Sigmoid colon (tissue), 7 donors: ENCODE results near the gene TRIM6. TPM values are rescaled to one million over a fixed set of nuclear protein-coding genes. Genes with fewer than 3 reads are reported as not detected.

ENCODE experiments used
- DNase-seq: peaks from one replicate; pipeline ENCODE4 v3.0.0-alpha.2; 2019
- H3K27ac ChIP-seq, 4 donors: fragments of 200-600 bp; sonication (generic); one replicate each; pipeline ENCODE4 v1.5.1; 2016 to 2019; ENCODE audit warnings: mild to moderate bottlenecking in 1 of 4
- H3K27me3 ChIP-seq, 3 donors: fragments of 200-600 bp; sonication (generic); one replicate each; pipeline ENCODE4 v1.5.1; 2019; ENCODE audit warnings: mild to moderate bottlenecking in 1 of 3
- H3K36me3 ChIP-seq, 4 donors: fragments of 200-600 bp; sonication (generic); one replicate each; pipeline ENCODE4 v1.5.1; 2016 to 2019
- H3K4me1 ChIP-seq, 4 donors: fragments of 200-600 bp; sonication (generic); one replicate each; pipeline ENCODE4 v1.5.1; 2017 to 2019
- H3K4me3 ChIP-seq, 4 donors: fragments of 200-600 bp; sonication (generic); one replicate each; pipeline ENCODE4 v1.5.1; 2017 to 2019; ENCODE audit warnings: mild to moderate bottlenecking in 2 of 4, moderate library complexity in 1 of 4
- H3K9me3 ChIP-seq, 4 donors: fragments of 200-600 bp in 3 of 4; sonication (generic) in 3 of 4; one replicate each; pipeline versions ENCODE4 v1.5.1 to v1.6.1; 2013 to 2019
- EP300 ChIP-seq, 4 donors: sonication (generic); formaldehyde crosslinking; IDR thresholded peaks; one replicate each; pipeline ENCODE4 v1.6.1; 2017; ENCODE audit warnings: antibody characterized with exemption in 4 of 4
- POLR2A ChIP-seq, 2 donors: fragments of 450-650 bp; IDR thresholded peaks; one replicate each; pipeline ENCODE4 v1.6.1; 2016; ENCODE audit warnings: antibody characterized with exemption in 2 of 2, mild to moderate bottlenecking in 2 of 2, moderate library complexity in 2 of 2
- POLR2AphosphoS5 ChIP-seq, 4 donors: sonication (generic); formaldehyde crosslinking; IDR thresholded peaks; one replicate each; pipeline ENCODE4 v1.6.1; 2017; ENCODE audit warnings: antibody characterized with exemption in 4 of 4
- WGBS, 2 donors: extraction: QIAGEN DNeasy Blood & Tissue Kit; methylation state at CpG; one replicate each; pipeline ENCODE4 v1.1.7; 2013; 5-methylcytosine and 5-hydroxymethylcytosine counted together
- intact Hi-C: fragments of 100-400 bp; cut with DNase I; formaldehyde crosslinking; loops from one replicate; pipeline ENCODE4 v1.15.1; 2023
- polyA plus RNA-seq, 3 donors: library from polyadenylated mRNA; stranded (reverse); fragments of 200-250 nt; gene quantifications; one replicate each; pipeline ENCODE4 v1.2.3, GENCODE V29; 2013
- total RNA-seq, 4 donors: library from RNA; depleted of rRNA; stranded (reverse); fragments of >200 nt; gene quantifications; one replicate each; pipeline ENCODE4 v1.1.0, GENCODE V29; 2016
- TF ChIP-seq, protein P1 (sequence below), 4 experiments: fragments of 450-650 bp in 3 of 4; fragments of 200-600 bp in 1 of 4; IDR thresholded peaks; one replicate each; pipeline ENCODE4 v1.5.1; 2016 to 2019; ENCODE audit warnings: antibody characterized with exemption in 4 of 4, mild to moderate bottlenecking in 3 of 4, moderate library complexity in 2 of 4
- donor health status: healthy with polysubstance abuse.
- donor health status: Bipolar disorder and iron deficiency.
- donor health status: healthy.

The TRIM6 gene
- total and polyA plus RNA-seq, 7 donors = 0.60 to 5.5 (median 3.5) TPM

DNA sequence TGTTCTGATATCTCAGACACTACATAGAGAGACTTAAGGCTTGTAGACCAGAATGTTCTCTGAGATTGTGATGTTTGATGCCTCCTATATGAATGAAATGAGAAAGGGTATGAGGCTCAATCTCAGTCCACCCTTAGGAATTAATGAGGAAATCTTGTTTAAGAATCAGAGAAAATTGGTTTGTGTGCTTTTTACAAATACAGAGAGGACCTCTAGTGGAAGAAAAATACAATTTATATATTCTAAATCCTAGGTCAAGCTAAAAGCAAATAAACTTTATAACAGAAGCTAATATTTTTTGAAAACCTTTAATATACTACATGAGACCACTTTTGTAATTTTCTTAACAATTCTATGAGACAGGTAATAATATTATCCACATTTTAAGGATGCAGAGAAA, 43.1 kb upstream of the TRIM6 start:
- H3K36me3 ChIP-seq = no peaks in the 10 kb centered on the region
- no peak overlapping the region for H3K27ac ChIP-seq
- no peak overlapping the region for H3K4me3 ChIP-seq
- no peak for DNase-seq
- TF ChIP-seq, protein P1, sequence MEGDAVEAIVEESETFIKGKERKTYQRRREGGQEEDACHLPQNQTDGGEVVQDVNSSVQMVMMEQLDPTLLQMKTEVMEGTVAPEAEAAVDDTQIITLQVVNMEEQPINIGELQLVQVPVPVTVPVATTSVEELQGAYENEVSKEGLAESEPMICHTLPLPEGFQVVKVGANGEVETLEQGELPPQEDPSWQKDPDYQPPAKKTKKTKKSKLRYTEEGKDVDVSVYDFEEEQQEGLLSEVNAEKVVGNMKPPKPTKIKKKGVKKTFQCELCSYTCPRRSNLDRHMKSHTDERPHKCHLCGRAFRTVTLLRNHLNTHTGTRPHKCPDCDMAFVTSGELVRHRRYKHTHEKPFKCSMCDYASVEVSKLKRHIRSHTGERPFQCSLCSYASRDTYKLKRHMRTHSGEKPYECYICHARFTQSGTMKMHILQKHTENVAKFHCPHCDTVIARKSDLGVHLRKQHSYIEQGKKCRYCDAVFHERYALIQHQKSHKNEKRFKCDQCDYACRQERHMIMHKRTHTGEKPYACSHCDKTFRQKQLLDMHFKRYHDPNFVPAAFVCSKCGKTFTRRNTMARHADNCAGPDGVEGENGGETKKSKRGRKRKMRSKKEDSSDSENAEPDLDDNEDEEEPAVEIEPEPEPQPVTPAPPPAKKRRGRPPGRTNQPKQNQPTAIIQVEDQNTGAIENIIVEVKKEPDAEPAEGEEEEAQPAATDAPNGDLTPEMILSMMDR (IDR thresholded peaks at IDR 0.05) = no peak
- no peak for TF ChIP-seq POLR2A (IDR thresholded peaks at IDR 0.05)
- TF ChIP-seq EP300 (IDR thresholded peaks at IDR 0.05) = no peak
- TF ChIP-seq POLR2AphosphoS5 (IDR thresholded peaks at IDR 0.05) = no peak
- H3K9me3 ChIP-seq = no peaks in the 10 kb centered on the region
- no peaks in the 10 kb centered on the region for H3K27me3 ChIP-seq
- intact Hi-C loops = no loop called here
- H3K4me1 ChIP-seq = no peaks in the 10 kb centered on the region

DNA sequence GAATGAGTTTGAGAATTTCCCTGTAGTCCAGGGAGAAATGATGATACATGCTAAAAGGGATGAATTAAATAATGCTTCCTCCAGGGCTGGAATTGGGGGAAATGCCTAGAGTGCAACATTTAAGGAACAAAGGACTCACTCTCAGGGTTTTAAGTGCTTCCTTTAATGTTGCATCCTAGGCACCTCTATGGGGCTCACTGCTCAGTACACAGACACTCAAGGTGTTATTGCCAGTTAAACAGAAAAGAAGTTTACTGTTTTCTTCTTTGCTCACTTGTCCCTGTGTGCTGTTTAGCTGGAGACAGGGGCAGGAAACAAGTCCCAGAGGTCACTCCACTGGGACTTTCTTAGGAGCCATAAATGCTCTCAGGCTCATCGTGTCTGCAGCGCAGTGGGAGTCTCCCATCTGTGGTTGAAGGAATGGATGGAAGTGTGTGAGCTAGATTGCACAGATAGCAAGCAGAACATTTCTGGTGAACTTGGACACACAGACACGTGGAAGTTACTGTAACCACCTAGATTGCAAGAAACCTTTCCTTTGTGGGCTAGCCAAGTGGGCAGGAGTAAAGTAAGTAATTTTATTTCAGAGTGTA, 39.7 kb upstream of the TRIM6 start:
- no peaks in the 10 kb centered on the region for H3K27me3 ChIP-seq

DNA sequence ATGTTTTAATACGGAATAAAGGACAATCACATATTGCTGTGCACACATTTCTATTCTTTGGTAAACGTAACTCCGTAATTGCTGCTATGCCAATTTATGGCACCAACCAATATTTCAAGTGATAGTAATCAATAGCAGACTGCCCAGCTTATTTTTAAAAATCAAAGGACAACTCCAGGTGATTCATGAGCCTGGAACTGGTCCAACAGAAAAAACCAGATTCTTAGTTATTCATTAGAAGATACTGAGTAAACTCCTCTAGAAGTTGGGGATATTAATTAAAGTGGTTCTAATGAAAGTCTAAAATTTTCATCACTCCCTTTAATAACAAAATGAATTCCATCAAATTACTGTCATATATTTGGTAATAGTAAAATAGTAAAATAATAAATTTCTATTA, 38.7 kb upstream of the TRIM6 start:
- WGBS, 2 donors = 32 to 52% methylated on average over 3 of the region's 3 CpGs
- Histone ChIP-seq H3K4me3 (no peak overlapping the region), H3K4me1 (no peaks in the 10 kb centered on the region), H3K27ac (no peak overlapping the region), H3K36me3 (no peaks in the 10 kb centered on the region), H3K27me3 (no peaks in the 10 kb centered on the region), H3K9me3 (no peaks in the 10 kb centered on the region)
- no peak for TF ChIP-seq EP300 (IDR thresholded peaks at IDR 0.05)
- TF ChIP-seq, protein P1 (IDR thresholded peaks at IDR 0.05) = no peak
- TF ChIP-seq POLR2A (IDR thresholded peaks at IDR 0.05) = no peak
- no peak for TF ChIP-seq POLR2AphosphoS5 (IDR thresholded peaks at IDR 0.05)
- DNase-seq = no peak
- intact Hi-C loops = no loop called here

More for the DNA sequence above, 39.7 kb upstream of the TRIM6 start:
- no peak overlapping the region for H3K27ac ChIP-seq
- 30 to 55% methylated on average over 3 of the region's 3 CpGs for WGBS, 2 donors
- TF ChIP-seq, protein P1 (IDR thresholded peaks at IDR 0.05) = no peak
- TF ChIP-seq POLR2AphosphoS5 (IDR thresholded peaks at IDR 0.05) = no peak
- TF ChIP-seq POLR2A (IDR thresholded peaks at IDR 0.05) = no peak
- TF ChIP-seq EP300 (IDR thresholded peaks at IDR 0.05) = no peak
- DNase-seq = no peak
- no peak overlapping the region for H3K4me3 ChIP-seq
- no peaks in the 10 kb centered on the region for H3K9me3 ChIP-seq
- no peaks in the 10 kb centered on the region for H3K4me1 ChIP-seq
- intact Hi-C loops = no loop called here
- H3K36me3 ChIP-seq = no peaks in the 10 kb centered on the region

DNA sequence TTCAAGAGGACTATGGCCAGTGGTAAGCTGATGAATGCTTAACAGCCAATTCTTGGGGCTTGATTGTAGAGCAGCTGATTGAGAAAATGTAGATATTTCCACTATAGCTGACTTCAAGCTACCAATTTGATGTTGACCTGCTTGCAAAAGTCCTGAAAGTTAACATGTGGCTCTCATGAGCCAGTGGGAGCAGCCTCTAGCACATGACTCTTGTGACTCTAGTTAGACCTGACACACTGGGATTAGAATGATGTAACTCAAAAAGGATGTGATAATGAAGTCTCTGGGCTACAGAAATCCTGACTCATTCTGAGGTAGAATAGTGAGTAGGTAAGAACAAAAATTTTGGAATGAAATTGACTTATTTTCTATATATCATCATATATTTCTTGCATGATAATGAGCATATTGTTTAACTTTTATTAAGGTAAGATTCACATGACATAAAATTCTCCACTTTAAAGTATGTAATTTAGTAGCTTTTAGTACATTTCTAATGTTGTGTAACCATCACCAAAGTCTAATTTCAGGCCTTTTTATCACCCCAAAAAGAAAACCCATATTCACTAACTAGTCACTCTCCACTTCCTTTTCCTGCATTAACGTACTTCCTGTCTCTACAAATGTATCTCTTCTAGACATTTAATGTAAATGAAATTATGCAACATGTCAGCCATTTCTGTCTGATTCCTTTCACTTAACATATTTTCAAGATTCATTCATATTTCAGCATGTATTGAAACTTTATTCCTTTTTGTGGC, 32.0 kb upstream of the TRIM6 start:
- Histone ChIP-seq H3K4me1 (no peaks in the 10 kb centered on the region), H3K27me3 (no peaks in the 10 kb centered on the region), H3K4me3 (no peak overlapping the region), H3K27ac (no peak overlapping the region), H3K36me3 (no peaks in the 10 kb centered on the region), H3K9me3 (no peaks in the 10 kb centered on the region)
- WGBS, 2 donors = 52 to 77% methylated on average over 1 of the region's 1 CpG
- TF ChIP-seq EP300 (IDR thresholded peaks at IDR 0.05) (no peak), POLR2AphosphoS5 (IDR thresholded peaks at IDR 0.05) (no peak), POLR2A (IDR thresholded peaks at IDR 0.05) (no peak)
- TF ChIP-seq, protein P1 (IDR thresholded peaks at IDR 0.05) = no peak
- intact Hi-C loops = no loop called here
- DNase-seq = no peak
